HG02973 (cell line): ENCODE measurements around the gene PCGF5.
"Not testable (repeated sequence)": the region's sequence is repeated elsewhere in the genome, so short reads cannot be mapped to it uniquely, and the experiment has no call there.

ENCODE experiments used
- ATAC-seq: cut with Tn5 transposase; IDR thresholded peaks from one replicate; pipeline ENCODE4 v1.9.1; 2021; ENCODE audit warnings: moderate library complexity; ENCODE audit not compliant: unreplicated experiment

The PCGF5 gene

DNA sequence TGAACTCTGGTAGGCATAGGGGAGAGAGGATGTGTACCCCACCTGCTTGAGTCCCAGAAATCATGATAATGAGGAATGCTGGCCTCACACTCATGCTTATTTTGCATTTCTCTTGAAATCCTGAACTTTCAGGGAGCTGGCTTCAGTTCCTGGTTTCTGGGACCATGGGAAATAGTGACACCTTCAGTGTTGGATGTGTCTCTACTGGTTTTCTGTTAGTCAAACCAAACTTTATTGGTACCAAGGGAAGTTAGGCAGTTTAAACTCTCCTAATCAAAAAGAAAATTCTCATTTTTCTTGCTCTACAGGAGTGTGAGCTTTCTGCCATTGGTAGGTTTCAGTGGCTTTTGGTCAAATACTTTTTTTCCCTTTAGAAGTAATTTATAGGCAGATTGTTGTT, 11.8 kb upstream of the PCGF5 start:
- no peak for ATAC-seq

- no peak for ATAC-seq
Measured at GRCh38 chr10:91210014-91210413, 10.4 kb upstream of the PCGF5 start.

DNA sequence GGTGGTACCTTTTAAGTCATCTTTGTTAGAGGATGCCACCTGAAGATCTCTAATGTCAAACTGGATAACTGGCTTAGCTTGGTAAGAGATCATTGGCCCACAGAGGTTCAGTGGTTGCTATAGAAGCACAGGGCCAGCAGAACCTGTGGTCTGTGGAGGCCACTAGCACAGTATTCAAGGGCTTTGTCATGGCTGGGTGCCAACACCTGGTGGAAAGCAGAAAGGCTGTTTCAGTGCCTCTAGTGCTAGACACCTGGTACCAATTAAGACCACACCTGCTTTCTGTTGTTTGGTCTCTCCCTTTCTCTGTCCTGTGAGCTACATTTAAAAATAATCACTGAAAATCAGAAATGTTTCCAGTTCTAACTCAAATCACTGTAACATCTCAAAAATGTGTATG, 10.0 kb upstream of the PCGF5 start:
- peak; percentile 80 for ATAC-seq

DNA sequence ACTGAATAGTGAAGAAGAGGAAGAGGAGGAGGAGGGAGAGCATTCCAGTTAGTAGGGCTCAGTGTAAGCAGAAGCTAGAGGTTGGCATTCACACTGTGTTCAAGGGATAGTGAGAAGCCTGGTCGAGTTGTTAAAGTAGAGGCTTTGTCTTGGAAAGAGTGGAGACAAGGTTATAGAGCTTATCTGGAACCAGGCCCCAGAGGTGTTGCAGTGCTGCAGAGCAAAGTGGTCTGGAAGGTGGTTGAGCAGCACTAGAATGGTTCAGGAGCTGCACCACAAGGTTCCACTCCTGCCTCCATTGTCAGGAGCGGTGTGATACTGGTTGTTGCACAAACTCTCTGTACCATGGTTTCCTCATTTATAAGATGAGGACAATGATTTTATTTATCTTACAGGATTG, 8.8 kb upstream of the PCGF5 start:
- no peak for ATAC-seq

DNA sequence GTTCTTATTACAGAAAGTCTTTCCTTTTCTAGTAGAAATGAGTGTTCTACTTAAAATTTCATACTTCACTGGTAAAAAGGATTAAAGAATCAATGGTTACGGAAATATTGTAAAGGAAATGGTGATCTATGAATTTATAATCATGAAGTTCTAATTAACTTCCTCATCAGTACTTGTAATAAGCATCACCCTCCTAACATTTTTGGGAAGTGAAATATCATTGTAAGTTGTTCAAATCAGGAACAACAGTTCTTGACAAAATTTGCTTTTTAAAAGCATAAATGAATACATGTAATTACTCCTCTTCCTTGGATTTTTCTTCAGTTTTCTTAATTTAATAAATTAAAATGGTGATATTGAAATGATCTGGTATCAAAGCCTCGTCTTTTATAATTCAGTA, 5.6 kb upstream of the PCGF5 start:
- ATAC-seq: no peak

DNA sequence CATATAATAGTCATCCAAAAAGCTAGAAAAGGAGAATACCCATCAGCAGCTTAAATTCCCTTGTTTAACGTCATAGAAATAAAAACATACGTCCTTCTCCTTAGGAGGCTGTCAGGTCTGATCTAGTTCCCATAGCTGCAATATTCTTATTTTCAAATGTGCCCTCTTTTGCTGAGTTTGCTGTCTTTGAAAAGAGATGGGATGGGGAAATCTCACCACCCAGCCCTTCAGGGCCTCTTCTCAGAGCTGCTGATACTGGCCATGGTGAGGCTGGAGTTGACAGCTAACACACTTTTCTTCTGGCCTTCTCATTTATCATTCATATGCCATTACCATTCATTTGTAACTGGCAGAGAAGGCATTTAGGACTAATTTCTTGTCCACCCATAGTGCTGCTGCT, 5.1 kb upstream of the PCGF5 start:
- no peak for ATAC-seq

GRCh38 chr10:91219371-91220193, 881 bp upstream of the PCGF5 start:
- no peak for ATAC-seq

DNA sequence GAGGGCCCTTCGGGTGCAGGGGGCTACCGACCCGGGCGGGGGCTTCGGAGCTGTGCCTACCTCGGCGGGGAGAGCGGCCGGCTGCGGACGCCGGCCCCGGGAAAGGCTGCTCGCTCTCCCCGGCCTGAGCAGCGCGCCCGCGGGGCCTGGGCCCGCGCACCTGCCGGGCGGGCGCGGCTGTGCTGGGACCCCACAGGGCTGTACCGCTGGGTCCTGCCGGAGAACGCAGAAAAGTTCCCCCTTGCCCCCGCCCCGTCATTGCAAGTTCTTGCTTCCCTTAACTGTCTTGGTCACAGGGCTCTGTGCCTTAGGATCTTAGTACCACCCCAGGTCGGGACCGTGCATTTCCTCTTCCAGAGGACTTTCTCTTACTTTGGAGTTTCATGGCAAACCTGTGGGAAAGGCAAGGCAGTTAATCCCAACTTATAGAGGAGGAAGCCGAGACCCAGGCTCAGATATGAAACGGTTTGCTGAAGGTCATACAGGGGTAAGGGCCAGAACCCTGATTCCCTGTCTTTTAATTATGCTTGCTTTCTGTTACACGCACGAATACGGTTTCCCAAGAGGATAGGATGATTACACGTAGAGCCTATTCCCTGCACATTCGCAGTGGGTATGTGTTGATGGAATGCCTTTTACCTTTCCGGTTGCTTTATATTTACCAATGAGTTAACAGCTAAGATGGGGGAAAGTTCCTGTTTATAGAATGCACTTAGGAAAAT, 652 bp downstream of the PCGF5 start:
- peak; percentile 21 for ATAC-seq

DNA sequence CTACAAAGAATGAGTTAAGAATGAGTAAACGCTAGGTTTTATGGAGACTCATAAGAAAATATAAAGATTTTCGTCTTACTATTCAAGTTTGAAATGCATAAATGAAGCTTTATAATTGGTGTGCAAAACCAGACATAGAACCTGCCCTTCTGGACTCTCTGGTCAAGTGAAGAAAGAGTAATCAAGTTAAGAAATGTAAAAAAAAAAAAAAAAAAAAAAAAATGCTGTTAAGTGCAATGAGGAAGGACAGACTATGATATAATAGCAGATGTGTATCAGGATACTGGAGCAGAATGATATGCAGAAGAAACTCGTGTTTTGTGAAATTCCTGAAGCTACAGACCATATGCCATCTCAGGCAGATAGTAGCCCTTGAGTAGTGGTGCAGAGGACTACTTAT, 5.6 kb downstream of the PCGF5 start:
- no peak for ATAC-seq

DNA sequence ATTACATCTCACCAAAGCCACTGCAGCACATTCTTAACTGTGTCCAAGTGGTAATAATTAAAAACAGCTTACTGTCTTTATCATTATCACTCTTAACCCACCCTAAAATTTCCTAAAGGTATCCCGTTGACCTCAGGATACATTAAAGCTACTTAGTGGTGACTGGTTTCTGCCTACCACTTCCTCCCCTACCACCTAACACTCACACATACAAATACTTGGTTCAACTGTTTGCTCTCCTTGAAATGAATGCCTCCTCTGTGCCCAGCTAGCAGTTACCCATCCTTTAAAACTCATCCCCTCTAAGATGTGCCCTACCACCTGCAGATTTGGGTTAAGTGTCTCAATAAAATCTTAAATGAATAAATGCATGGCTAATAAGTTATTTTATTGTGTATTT, 7.1 kb downstream of the PCGF5 start:
- ATAC-seq: no peak

DNA sequence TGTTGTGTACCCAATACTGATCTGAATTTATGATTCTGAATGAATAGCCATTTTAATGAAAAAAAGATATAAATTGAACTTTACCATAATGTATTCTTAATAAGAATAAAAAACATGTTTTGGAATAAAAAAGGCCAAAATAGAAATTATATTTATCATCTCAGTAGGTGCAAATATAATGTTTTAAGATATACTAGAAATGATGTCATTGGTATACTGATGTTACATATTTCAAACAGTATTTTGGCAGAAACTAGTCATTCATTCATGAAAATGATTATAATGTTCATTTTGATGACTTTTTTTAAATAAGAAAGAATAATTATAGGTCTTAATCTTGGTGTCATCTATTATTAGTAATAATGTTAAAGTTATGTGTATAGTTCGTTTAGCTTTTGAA, 9.2 kb downstream of the PCGF5 start:
- no peak for ATAC-seq

DNA sequence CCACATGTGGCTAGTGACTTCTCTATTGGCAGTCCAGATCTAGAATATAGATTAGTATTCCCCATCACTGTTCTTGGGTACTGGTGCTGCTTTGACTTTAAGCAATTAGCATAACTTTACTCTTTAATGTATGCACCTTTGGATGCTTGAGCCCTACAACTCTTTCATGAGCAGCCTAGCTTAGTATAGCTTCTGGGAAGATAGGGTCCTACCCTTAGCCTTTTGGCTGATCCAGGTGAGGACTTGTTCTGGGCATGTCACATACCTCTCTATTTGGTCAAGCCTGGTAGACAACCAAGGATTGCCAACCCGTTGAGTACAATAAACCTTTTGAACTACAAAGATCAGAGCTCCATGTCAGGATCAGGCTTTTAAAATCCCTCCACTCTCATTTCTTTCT, 17.7 kb downstream of the PCGF5 start:
- no peak for ATAC-seq

DNA sequence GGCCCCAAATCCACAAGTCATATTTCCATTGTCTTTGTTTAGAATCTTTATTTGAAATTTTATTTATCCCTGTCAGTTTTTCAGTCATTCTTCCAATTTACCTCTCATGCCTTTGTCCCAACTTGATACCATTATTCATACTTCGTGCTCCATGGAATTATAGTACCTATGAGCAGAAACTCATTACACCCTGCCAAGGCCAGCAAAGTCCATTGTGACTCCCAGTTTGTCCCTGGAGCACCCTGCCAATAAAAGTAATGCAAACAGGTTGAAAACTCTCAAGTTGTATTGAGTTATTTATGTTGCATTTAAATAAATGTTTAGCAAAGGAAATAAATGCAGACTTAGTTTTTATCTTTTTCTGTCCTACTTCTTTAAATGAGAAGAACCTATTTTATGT, 19.3 kb downstream of the PCGF5 start:
- ATAC-seq: no peak

DNA sequence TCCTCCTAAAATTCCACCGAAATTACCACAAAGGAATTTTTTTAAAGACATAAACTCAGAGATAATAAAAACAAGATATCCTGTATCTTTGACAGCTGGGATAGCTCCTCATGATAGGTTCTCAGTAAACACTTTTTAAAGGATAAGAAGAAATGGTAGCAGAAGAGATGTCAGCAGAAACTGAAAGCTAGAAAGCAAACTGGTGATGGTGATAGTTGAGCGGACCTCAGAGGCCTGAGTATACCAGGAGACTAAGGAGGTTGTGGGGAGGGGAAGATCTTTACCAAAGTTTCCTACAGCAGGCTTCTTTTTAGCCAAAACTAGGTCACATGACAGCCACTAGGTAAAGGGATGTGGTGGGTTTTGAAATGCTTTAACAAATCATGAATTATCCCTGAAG, 22.5 kb downstream of the PCGF5 start:
- ATAC-seq: no peak

GRCh38 chr10:91247360-91248111, 27.1 kb downstream of the PCGF5 start:
- ATAC-seq: no peak

DNA sequence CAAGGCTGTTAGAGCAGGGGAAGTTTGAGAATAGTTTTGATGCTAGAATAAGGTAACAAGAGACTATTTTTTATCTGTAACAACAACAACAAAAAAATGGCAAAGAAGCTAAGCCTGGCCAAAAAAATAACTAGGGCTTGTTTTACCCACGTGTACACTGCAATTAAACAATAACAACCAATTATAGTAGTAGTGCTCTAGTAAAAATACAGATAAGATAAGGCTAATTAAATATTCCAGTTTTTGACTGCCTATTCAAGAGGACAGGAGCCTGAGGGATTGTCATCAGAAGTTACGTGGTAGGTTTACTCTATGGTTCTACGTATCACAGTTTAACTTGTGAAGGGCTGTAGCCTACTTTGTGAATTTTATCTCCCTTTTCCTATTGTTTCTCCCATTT, 29.2 kb downstream of the PCGF5 start:
- ATAC-seq: no peak

GRCh38 chr10:91250341-91250740, 29.9 kb downstream of the PCGF5 start:
- no peak for ATAC-seq

DNA sequence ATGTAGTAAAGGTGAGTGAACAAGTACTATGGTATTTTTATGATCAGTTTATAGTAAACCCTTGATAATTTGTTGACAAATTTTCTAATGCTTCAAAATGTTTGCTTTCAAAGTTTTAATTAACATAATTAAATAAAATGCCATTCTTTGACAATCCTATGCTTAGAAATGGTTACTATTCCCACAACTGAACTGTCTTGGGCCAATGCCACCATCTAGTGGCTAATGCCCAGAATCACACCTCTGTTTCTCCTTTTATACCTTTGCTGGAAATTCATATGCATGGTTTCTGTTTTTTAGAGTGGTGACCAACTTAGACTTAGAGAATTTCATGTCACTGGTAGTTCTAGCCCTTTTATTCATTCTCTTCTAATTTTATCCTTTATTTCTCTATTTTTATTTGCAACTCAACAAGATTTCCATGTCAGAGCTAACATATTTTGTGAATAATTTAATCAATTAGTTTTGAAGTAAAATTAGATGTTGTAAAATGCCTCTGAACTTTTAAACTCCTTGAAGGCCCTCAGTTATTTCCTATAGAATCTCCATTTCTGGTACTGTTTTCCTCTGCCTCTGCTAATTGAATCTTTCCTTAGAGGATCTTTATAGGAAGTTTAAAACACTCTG, 31.1 kb downstream of the PCGF5 start:
- ATAC-seq: no peak

DNA sequence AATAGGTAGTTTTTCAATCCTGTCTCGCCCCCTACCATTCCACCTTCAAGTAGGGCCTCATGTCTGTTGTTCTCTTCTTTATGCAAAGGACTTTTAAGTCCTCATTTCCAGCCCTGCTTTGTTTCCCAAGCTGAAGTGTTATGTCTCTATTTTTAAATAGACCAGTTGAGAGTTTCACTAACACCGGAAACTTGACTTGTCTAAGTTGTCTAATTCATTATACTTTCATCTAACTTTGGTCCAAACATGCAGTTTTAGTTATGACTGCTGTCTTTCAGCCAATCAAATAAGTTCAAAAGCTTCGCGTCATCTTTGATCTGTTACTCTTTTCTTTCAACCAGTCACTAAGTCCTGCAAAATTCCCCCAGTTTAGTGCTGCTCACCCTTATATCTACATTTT, 32.8 kb downstream of the PCGF5 start:
- ATAC-seq: no peak

- ATAC-seq: no peak
Measured at GRCh38 chr10:91257310-91257709, 36.8 kb downstream of the PCGF5 start.

- not testable (repeated sequence) for ATAC-seq
Measured at GRCh38 chr10:91260417-91260816, 40.0 kb downstream of the PCGF5 start.
